ENCODE measurements around the gene COL6A2. TPM values are rescaled to one million over a fixed set of nuclear protein-coding genes. Genes with fewer than 3 reads are reported as not detected.

The COL6A2 gene
- total and polyA plus RNA-seq, 10 of the 15 experiments (the other 5 are each of a cell fraction or from before 2014, with no cell fraction given), result 0.16 to 1.3 (median 0.34) TPM; not detected in 7

DNA sequence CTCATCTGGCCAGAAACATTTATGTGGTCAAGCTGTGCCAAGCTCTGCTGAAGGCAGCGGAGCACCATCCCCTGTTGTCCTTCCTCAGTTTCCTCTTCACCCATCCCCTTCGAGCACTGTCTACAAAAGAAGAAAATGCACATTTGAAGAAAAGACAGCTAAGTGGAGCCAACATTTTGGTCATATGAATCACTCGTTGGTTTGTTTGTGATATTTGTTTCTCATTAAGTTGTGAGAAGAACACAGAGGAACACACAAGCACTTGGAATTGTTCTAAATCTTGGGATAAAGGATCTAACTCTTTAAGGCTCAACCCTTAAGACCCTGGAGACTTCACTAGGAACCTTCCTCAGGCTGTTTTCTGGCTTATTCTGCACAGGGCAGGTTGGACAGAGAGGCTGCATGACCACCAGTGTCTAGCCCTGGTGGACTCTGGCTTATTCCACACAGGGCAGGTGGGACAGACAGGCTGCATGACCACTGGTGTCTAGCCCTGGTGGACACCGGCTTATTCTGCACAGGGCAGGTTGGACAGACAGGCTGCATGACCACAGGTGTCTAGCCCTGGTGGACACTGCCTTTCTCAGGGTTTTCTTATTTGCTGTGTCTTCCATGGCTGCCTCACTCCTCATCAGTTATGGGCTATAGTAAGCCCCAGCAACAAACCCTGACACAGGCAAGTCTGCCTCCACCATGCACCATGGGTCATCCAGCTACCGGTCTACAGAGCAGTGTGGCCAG, 35.3 kb upstream of the COL6A2 start:
- Histone ChIP-seq H3K9me3 (replicated peaks; ENCODE audit: control insufficient read depth, insufficient read depth, low read length) (no peaks in the 10 kb centered on the region; the same call in 2 of the 3 replicates), H3K27me3 (replicated peaks in 1 of 2; ENCODE audit: control insufficient read depth in 2 of 2, insufficient read depth in 2 of 2, low read length in 1 of 2) (no peaks in the 10 kb centered on the region), H3K36me3 (ENCODE audit: control insufficient read depth in 2 of 2, insufficient read depth in 2 of 2, low read length in 1 of 2) (no peaks in the 10 kb centered on the region), H3K27ac (ENCODE audit: control insufficient read depth, insufficient read depth) (no peak overlapping the region), H3K4me1 (ENCODE audit: control insufficient read depth, insufficient read depth, low read length) (peaks cover 1% of the 10 kb centered on the region; the same call in 1 of the 2 replicates), H3K79me2 (ENCODE audit: control insufficient read depth, insufficient read depth, low read length) (no peaks in the 10 kb centered on the region), H3K4me2 (ENCODE audit: control insufficient read depth, insufficient read depth) (no peak overlapping the region), H4K20me1 (ENCODE audit: control insufficient read depth, insufficient read depth) (no peaks in the 10 kb centered on the region), H3K4me3 (no peak overlapping the region), H2AFZ (ENCODE audit: control insufficient read depth, low read depth, low read length) (no peak overlapping the region), H3K9ac (ENCODE audit: control insufficient read depth, insufficient read depth, low read length) (no peak overlapping the region)
- FAIRE-seq (no peak), ATAC-seq (no peak), DNase-seq (ENCODE audit: low read depth, low spot score) (no peak)
- CTCF ChIA-PET, result no interaction called here
- intact Hi-C loops (cut with micrococcal nuclease; ENCODE audit: unreplicated experiment), result no loop called here
- RAD21 ChIA-PET (ENCODE audit: unreplicated experiment), result no interaction called here
- SMC1A ChIA-PET (ENCODE audit: uncharacterized antibody, unreplicated experiment), result no interaction called here
- in situ Hi-C loops (cut with MboI), result no loop called here
- BruUV-seq (replicated peaks), result no TSS peak
- no peak for TF ChIP-seq SMARCA5 (IDR thresholded peaks at IDR 0.05)
- TF ChIP-seq EED (IDR thresholded peaks at IDR 0.05; ENCODE audit: low read depth), result no peak
- TF ChIP-seq ELK1 (IDR thresholded peaks at IDR 0.05; ENCODE audit: low read depth, low read length), result no peak
- WGBS (ENCODE audit: insufficient coverage, insufficient replicate concordance, low lambda C conversion rate, missing lambda C conversion rate), result 10% methylated on average over 5 of the region's 5 CpGs
- POLR2A ChIA-PET, result no interaction called here

GRCh38 chr21:46063227-46063626, 34.7 kb upstream of the COL6A2 start:
- FAIRE-seq, result no peak
- no peaks in the 10 kb centered on the region for H3K79me2 ChIP-seq (ENCODE audit: control insufficient read depth, insufficient read depth, low read length)
- H3K27me3 ChIP-seq (replicated peaks in 1 of 2; ENCODE audit: control insufficient read depth in 2 of 2, insufficient read depth in 2 of 2, low read length in 1 of 2), result no peaks in the 10 kb centered on the region
- H3K4me1 ChIP-seq (ENCODE audit: control insufficient read depth, insufficient read depth, low read length), result no peaks in the 10 kb centered on the region; the same call in 1 of the 2 replicates
- DNase-seq (ENCODE audit: low read depth, low spot score), result no peak
- H3K4me3 ChIP-seq, result no peak overlapping the region
- BruUV-seq (replicated peaks), result no TSS peak
- CTCF ChIA-PET, result no interaction called here
- intact Hi-C loops (cut with micrococcal nuclease; ENCODE audit: unreplicated experiment) (no loop called here), in situ Hi-C loops (cut with MboI) (no loop called here)
- no peak for ATAC-seq
- H2AFZ ChIP-seq (ENCODE audit: control insufficient read depth, low read depth, low read length), result no peak overlapping the region
- H3K36me3 ChIP-seq (ENCODE audit: control insufficient read depth in 2 of 2, insufficient read depth in 2 of 2, low read length in 1 of 2), result no peaks in the 10 kb centered on the region
- no peak overlapping the region for H3K4me2 ChIP-seq (ENCODE audit: control insufficient read depth, insufficient read depth)
- H3K9me3 ChIP-seq (replicated peaks; ENCODE audit: control insufficient read depth, insufficient read depth, low read length), result no peaks in the 10 kb centered on the region; the same call in 2 of the 3 replicates
- RAD21 ChIA-PET (ENCODE audit: unreplicated experiment), result no interaction called here
- SMC1A ChIA-PET (ENCODE audit: uncharacterized antibody, unreplicated experiment), result no interaction called here
- 2% methylated on average over 4 of the region's 4 CpGs for WGBS (ENCODE audit: insufficient coverage, insufficient replicate concordance, low lambda C conversion rate, missing lambda C conversion rate)
- no peak overlapping the region for H3K27ac ChIP-seq (ENCODE audit: control insufficient read depth, insufficient read depth)
- no peak overlapping the region for H3K9ac ChIP-seq (ENCODE audit: control insufficient read depth, insufficient read depth, low read length)
- H4K20me1 ChIP-seq (ENCODE audit: control insufficient read depth, insufficient read depth), result no peaks in the 10 kb centered on the region
- POLR2A ChIA-PET, result no interaction called here
- TF ChIP-seq EED (IDR thresholded peaks at IDR 0.05; ENCODE audit: low read depth), result no peak
- no peak for TF ChIP-seq BCLAF1 (IDR thresholded peaks at IDR 0.05)
- no peak for TF ChIP-seq SMARCA5 (IDR thresholded peaks at IDR 0.05)
- no peak for TF ChIP-seq NR2F1 (conservative IDR thresholded peaks at IDR 0.05)
- TF ChIP-seq, protein P1, sequence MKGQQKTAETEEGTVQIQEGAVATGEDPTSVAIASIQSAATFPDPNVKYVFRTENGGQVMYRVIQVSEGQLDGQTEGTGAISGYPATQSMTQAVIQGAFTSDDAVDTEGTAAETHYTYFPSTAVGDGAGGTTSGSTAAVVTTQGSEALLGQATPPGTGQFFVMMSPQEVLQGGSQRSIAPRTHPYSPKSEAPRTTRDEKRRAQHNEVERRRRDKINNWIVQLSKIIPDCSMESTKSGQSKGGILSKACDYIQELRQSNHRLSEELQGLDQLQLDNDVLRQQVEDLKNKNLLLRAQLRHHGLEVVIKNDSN (IDR thresholded peaks at IDR 0.05; ENCODE audit: borderline replicate concordance, extremely low read length, insufficient read depth, low read depth, low read length), result no peak
- TF ChIP-seq ZNF622 (IDR thresholded peaks at IDR 0.05), result no peak
- TF ChIP-seq NFYB (IDR thresholded peaks at IDR 0.05; ENCODE audit: insufficient read depth, low read depth, low read length), result no peak
- TF ChIP-seq NFXL1 (IDR thresholded peaks at IDR 0.05; ENCODE audit: borderline replicate concordance), result no peak
- no peak for TF ChIP-seq MTA3 (IDR thresholded peaks at IDR 0.05; ENCODE audit: borderline replicate concordance, low read length)
- TF ChIP-seq RB1 (IDR thresholded peaks at IDR 0.05; ENCODE audit: borderline replicate concordance), result no peak
